ENCODE results near the gene TNRC6C. TPM values are rescaled to one million over a fixed set of nuclear protein-coding genes. Genes with fewer than 3 reads are reported as not detected.

Gene TNRC6C
- total and polyA plus RNA-seq, 2 of the 13 experiments (the other 11 are each of a cell fraction or from before 2014, with no cell fraction given): 0.66 to 4.9 TPM

DNA sequence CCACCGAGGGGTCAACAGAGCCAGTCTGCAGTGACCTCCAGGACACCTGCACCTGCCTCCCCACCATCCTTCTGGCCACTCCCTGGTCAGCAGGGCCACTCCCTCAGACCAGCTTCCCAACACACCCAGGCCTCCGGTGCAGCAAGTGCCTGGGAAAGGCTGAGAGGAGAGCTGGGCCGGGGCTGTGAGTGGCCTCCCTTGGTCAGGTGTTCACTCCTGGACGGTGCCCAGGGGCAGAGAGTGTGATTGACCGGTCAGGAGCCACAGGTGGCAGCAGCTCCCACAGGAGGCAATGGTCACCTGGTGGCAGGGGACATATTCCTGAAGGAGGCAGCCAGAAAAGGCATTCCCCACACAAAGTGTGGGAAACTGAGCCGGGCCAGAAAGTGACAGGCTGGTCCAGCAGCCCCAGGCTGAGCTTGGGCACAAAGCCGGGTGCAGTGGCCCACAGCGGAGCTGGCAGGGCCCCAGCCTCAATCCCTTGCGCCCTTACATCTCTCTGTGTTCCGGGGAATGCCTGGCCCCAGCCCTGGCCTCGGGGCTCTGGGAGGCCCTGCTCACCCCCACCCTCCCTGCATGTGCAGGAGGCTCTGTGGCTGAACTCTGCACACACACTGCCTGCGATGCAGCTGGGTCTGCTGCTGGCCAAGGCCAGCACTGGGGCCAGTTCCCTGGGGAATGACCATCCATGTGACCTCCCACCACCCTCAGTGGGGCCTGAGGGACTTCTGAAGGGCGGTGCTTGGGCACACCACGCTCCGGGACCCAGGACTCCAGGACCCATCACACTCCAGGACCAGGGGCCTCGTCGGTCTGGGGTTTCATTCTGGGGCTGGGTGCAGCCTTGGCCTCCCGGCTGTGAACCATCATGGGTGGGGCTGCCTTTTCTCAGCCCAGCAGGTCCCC is 186.5 kb downstream of the TNRC6C start (continued):
- TF ChIP-seq ZNF781 (CRISPR knock-in tag; IDR thresholded peaks at IDR 0.05; ENCODE audit: borderline replicate concordance, not compliant biosample characterization): peak; percentile 53
- peak; percentile 50; the same call in 1 of the 2 replicates for TF ChIP-seq ZNF543 (CRISPR knock-in tag; IDR thresholded peaks at IDR 0.05)
- TF ChIP-seq ZMAT3 (CRISPR knock-in tag; conservative IDR thresholded peaks at IDR 0.05): peak; percentile 82
- peak; percentile 72; the same call in 1 of the 2 replicates for TF ChIP-seq ZBTB25 (CRISPR knock-in tag; IDR thresholded peaks at IDR 0.05)
- no peak for TF ChIP-seq FOXM1 (CRISPR knock-in tag; IDR thresholded peaks at IDR 0.05)
- no peak for TF ChIP-seq TRAFD1 (CRISPR knock-in tag; IDR thresholded peaks at IDR 0.05; ENCODE audit: borderline replicate concordance)
- 0 out of 2 replicates have a peak, but pooled peaks have one; percentile 68 for TF ChIP-seq ZNF879 (CRISPR knock-in tag; IDR thresholded peaks at IDR 0.05)
- TF ChIP-seq GFI1 (CRISPR knock-in tag; IDR thresholded peaks at IDR 0.05; ENCODE audit: borderline replicate concordance): peak; percentile 31; the same call in 1 of the 2 replicates
- TF ChIP-seq ZNF3 (CRISPR knock-in tag; IDR thresholded peaks at IDR 0.05): no peak
- TF ChIP-seq, protein P1, sequence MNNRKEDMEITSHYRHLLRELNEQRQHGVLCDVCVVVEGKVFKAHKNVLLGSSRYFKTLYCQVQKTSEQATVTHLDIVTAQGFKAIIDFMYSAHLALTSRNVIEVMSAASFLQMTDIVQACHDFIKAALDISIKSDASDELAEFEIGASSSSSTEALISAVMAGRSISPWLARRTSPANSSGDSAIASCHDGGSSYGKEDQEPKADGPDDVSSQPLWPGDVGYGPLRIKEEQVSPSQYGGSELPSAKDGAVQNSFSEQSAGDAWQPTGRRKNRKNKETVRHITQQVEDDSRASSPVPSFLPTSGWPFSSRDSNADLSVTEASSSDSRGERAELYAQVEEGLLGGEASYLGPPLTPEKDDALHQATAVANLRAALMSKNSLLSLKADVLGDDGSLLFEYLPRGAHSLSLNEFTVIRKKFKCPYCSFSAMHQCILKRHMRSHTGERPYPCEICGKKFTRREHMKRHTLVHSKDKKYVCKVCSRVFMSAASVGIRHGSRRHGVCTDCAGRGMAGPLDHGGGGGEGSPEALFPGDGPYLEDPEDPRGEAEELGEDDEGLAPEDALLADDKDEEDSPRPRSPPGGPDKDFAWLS (CRISPR knock-in tag; IDR thresholded peaks at IDR 0.05; ENCODE audit: borderline replicate concordance): no peak
- peak; percentile 82 for TF ChIP-seq ZNF556 (CRISPR knock-in tag; IDR thresholded peaks at IDR 0.05; ENCODE audit: borderline replicate concordance)
- TF ChIP-seq ZNF619 (CRISPR knock-in tag; IDR thresholded peaks at IDR 0.05): no peak
- peak; percentile 14; the same call in 1 of the 2 replicates for TF ChIP-seq CTCF (CRISPR knock-in tag; IDR thresholded peaks at IDR 0.05)
- no peak; the same call in 1 of the 2 replicates for TF ChIP-seq AKAP8 (CRISPR knock-in tag; IDR thresholded peaks at IDR 0.05)
- no peak for TF ChIP-seq SUZ12 (IDR thresholded peaks at IDR 0.05; ENCODE audit: low read depth, low read length)
- TF ChIP-seq SRSF1 (optimal IDR thresholded peaks at IDR 0.05; ENCODE audit: low read depth, low read length): no peak
- TF ChIP-seq KLF6 (CRISPR knock-in tag; IDR thresholded peaks at IDR 0.05): no peak
- TF ChIP-seq, protein P2, sequence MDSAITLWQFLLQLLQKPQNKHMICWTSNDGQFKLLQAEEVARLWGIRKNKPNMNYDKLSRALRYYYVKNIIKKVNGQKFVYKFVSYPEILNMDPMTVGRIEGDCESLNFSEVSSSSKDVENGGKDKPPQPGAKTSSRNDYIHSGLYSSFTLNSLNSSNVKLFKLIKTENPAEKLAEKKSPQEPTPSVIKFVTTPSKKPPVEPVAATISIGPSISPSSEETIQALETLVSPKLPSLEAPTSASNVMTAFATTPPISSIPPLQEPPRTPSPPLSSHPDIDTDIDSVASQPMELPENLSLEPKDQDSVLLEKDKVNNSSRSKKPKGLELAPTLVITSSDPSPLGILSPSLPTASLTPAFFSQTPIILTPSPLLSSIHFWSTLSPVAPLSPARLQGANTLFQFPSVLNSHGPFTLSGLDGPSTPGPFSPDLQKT (CRISPR knock-in tag; IDR thresholded peaks at IDR 0.05; ENCODE audit: borderline replicate concordance): no peak
- TF ChIP-seq ZNF446 (CRISPR knock-in tag; IDR thresholded peaks at IDR 0.05): 0 out of 2 replicates have a peak, but pooled peaks have one; percentile 39
- TF ChIP-seq YEATS2 (CRISPR knock-in tag; IDR thresholded peaks at IDR 0.05; ENCODE audit: borderline replicate concordance): no peak
- peak; percentile 89 for TF ChIP-seq ZFX (CRISPR knock-in tag; IDR thresholded peaks at IDR 0.05; ENCODE audit: low read depth)
